WERI-Rb-1 (cell line): Measurements from ENCODE around the gene MYBPHL.

Experiments
- DNase-seq: peaks from one replicate; pipeline ENCODE4 v3.0.0-alpha.2; 2020
- H3K27ac ChIP-seq: fragments of 250-450 bp; sonication (Bioruptor Pico); 2 replicates; pipeline ENCODE4 v1.5.1; 2020; ENCODE audit warnings: mild to moderate bottlenecking, moderate library complexity
- H3K27me3 ChIP-seq: fragments of 250-450 bp; sonication (Bioruptor Pico); 2 replicates; pipeline ENCODE4 v1.5.1; 2021; ENCODE audit warnings: mild to moderate bottlenecking, low read depth, moderate library complexity; ENCODE audit not compliant: insufficient read depth, severe bottlenecking
- H3K36me3 ChIP-seq: fragments of 250-450 bp; sonication (Bioruptor Pico); 2 replicates; pipeline ENCODE4 v1.5.1; 2020; ENCODE audit warnings: mild to moderate bottlenecking, moderate library complexity
- H3K4me3 ChIP-seq: 2 replicates; pipeline ENCODE4 v1.5.1; 2011; ENCODE audit warnings: low read depth, mild to moderate bottlenecking, control low read depth, low read length
- H3K9me3 ChIP-seq: fragments of 250-450 bp; sonication (Bioruptor Pico); 2 replicates; pipeline ENCODE4 v1.5.1; 2021; ENCODE audit warnings: mild to moderate bottlenecking, moderate library complexity; ENCODE audit not compliant: severe bottlenecking
- CTCF ChIP-seq: IDR thresholded peaks from 2 replicates; pipeline ENCODE4 v1.5.1; 2011; ENCODE audit warnings: low read depth, mild to moderate bottlenecking, control low read depth, inconsistent platforms, low read length

Gene MYBPHL

GRCh38 chr1:109258481-109259466 lies 48.0 kb downstream of the MYBPHL start:
- Histone ChIP-seq H3K27me3 (no peaks in the 10 kb centered on the region), H3K36me3 (peaks cover 63% of the 10 kb centered on the region), H3K4me3 (no peak overlapping the region), H3K9me3 (no peaks in the 10 kb centered on the region), H3K27ac (no peak overlapping the region; the same call in 1 of the 2 replicates)
- no peak for TF ChIP-seq CTCF
- no peak for DNase-seq

GRCh38 chr1:109257682-109258421 lies 49.0 kb downstream of the MYBPHL start:
- peaks cover 64% of the 10 kb centered on the region for H3K36me3 ChIP-seq
- no peaks in the 10 kb centered on the region for H3K27me3 ChIP-seq
- H3K9me3 ChIP-seq: no peaks in the 10 kb centered on the region
- H3K27ac ChIP-seq: no peak overlapping the region; the same call in 1 of the 2 replicates
- DNase-seq: no peak
- H3K4me3 ChIP-seq: no peak overlapping the region
- TF ChIP-seq CTCF: no peak

GRCh38 chr1:109256971-109257681 lies 49.7 kb downstream of the MYBPHL start:
- Histone ChIP-seq H3K9me3 (no peaks in the 10 kb centered on the region), H3K36me3 (peaks cover 64% of the 10 kb centered on the region), H3K27me3 (no peaks in the 10 kb centered on the region), H3K27ac (peak overlapping the region; percentile 82), H3K4me3 (no peak overlapping the region)
- DNase-seq: no peak
- no peak for TF ChIP-seq CTCF

GRCh38 chr1:109256085-109256484 lies 50.7 kb downstream of the MYBPHL start:
- peaks cover 1% of the 10 kb centered on the region for H3K9me3 ChIP-seq
- peak overlapping the region; percentile 82 for H3K27ac ChIP-seq
- no peak for TF ChIP-seq CTCF
- no peak for DNase-seq
- H3K27me3 ChIP-seq: no peaks in the 10 kb centered on the region
- H3K36me3 ChIP-seq: peaks cover 64% of the 10 kb centered on the region
- no peak overlapping the region for H3K4me3 ChIP-seq

GRCh38 chr1:109255678-109256077 lies 51.1 kb downstream of the MYBPHL start:
- H3K4me3 ChIP-seq: no peak overlapping the region; the same call in 1 of the 2 replicates
- peaks cover 64% of the 10 kb centered on the region for H3K36me3 ChIP-seq
- H3K27ac ChIP-seq: peak overlapping the region; percentile 82
- DNase-seq: peak; percentile 84
- H3K9me3 ChIP-seq: peaks cover 5% of the 10 kb centered on the region
- H3K27me3 ChIP-seq: no peaks in the 10 kb centered on the region
- TF ChIP-seq CTCF: no peak
